Vagina (tissue), 2 donors: ENCODE results near the gene SHMT1. TPM values are rescaled to one million over a fixed set of nuclear protein-coding genes. Genes with fewer than 3 reads are reported as not detected.

Experiments
- DNase-seq, 2 donors: peaks; one replicate each; pipeline ENCODE4 v3.0.0-alpha.2; 2017; ENCODE audit errors: extremely low spot score in 2 of 2
- H3K27ac ChIP-seq: fragments of 200-600 bp; sonication (generic); one replicate; pipeline ENCODE4 v1.5.1; 2019
- H3K27me3 ChIP-seq: fragments of 200-600 bp; sonication (generic); one replicate; pipeline ENCODE4 v1.5.1; 2019
- H3K36me3 ChIP-seq, 2 donors: fragments of 200-600 bp; sonication (generic); one replicate each; pipeline ENCODE4 v1.5.1; 2017 to 2019
- H3K4me1 ChIP-seq: fragments of 200-600 bp; sonication (generic); one replicate; pipeline ENCODE4 v1.5.1; 2019
- H3K4me3 ChIP-seq, 2 donors: fragments of 200-600 bp; sonication (generic); 1 replicate in 1 of 2; 2 replicates in 1 of 2; pipeline ENCODE4 v1.5.1; 2016 to 2019
- H3K9me3 ChIP-seq: fragments of 200-600 bp; sonication (generic); one replicate; pipeline ENCODE4 v1.5.1; 2019
- CTCF ChIP-seq, 3 experiments: fragments of 450-650 bp in 2 of 3; fragments of 200-600 bp in 1 of 3; sonication (generic) in 1 of 3; IDR thresholded peaks; one replicate each; pipeline ENCODE4 v1.5.1; 2017 to 2019; ENCODE audit warnings: antibody characterized with exemption in 3 of 3, mild to moderate bottlenecking in 2 of 3, moderate library complexity in 2 of 3
- POLR2A ChIP-seq, 2 donors: fragments of 450-650 bp; IDR thresholded peaks; one replicate each; pipeline ENCODE4 v1.6.1; 2017; ENCODE audit warnings: antibody characterized with exemption in 2 of 2, mild to moderate bottlenecking in 2 of 2, moderate library complexity in 2 of 2
- POLR2AphosphoS5 ChIP-seq, 2 donors: sonication (generic); formaldehyde crosslinking; IDR thresholded peaks; one replicate each; pipeline ENCODE4 v1.9.0; 2017; ENCODE audit warnings: antibody characterized with exemption in 2 of 2, mild to moderate bottlenecking in 2 of 2, low read depth in 1 of 2; ENCODE audit not compliant: insufficient read depth in 1 of 2
- intact Hi-C: fragments of 100-400 bp; cut with DNase I; formaldehyde crosslinking; loops from one replicate; pipeline ENCODE4 v1.15.1; 2023
- microRNA-seq: library from miRNA; unstranded; fragments of <30 nt; microRNA quantifications from one replicate; pipeline ENCODE4, GENCODE V29; 2017; ENCODE audit warnings: borderline number of aligned reads, borderline replicate concordance
- small RNA-seq: library from RNA; depleted of rRNA; stranded (forward); fragments of <200 nt; gene quantifications from one replicate; pipeline ENCODE3, GENCODE V24; 2016
- total RNA-seq: library from RNA; depleted of rRNA; stranded (reverse); fragments of >200 nt; gene quantifications from one replicate; pipeline ENCODE4 v1.2.3, GENCODE V29; 2016

Gene SHMT1
- total RNA-seq, 1 donor from 2014 or later: 31.4 TPM

GRCh38 chr17:18280766-18281371 lies 82.5 kb downstream of the SHMT1 start:
- DNase-seq: no peak
- TF ChIP-seq POLR2A (IDR thresholded peaks at IDR 0.05) (no peak), CTCF (IDR thresholded peaks at IDR 0.05) (no peak), POLR2AphosphoS5 (IDR thresholded peaks at IDR 0.05; ENCODE audit: insufficient read depth in 1 of 2, low read depth in 1 of 2) (no peak)
- intact Hi-C loops: no loop called here
- H3K4me3 ChIP-seq: no peak overlapping the region
- no peaks in the 10 kb centered on the region for H3K9me3 ChIP-seq
- no peaks in the 10 kb centered on the region for H3K4me1 ChIP-seq
- H3K27me3 ChIP-seq: no peaks in the 10 kb centered on the region
- H3K36me3 ChIP-seq: peaks cover 0 to 86% of the 10 kb centered on the region in 2 donors
- H3K27ac ChIP-seq: no peak overlapping the region

GRCh38 chr17:18280249-18280648 lies 83.1 kb downstream of the SHMT1 start:
- no peak for DNase-seq
- intact Hi-C loops: no loop called here
- no peak for TF ChIP-seq CTCF (IDR thresholded peaks at IDR 0.05)
- TF ChIP-seq POLR2A (IDR thresholded peaks at IDR 0.05): no peak
- no peak for TF ChIP-seq POLR2AphosphoS5 (IDR thresholded peaks at IDR 0.05; ENCODE audit: insufficient read depth in 1 of 2, low read depth in 1 of 2)
- no peaks in the 10 kb centered on the region for H3K4me1 ChIP-seq
- H3K4me3 ChIP-seq: no peak overlapping the region
- H3K27me3 ChIP-seq: no peaks in the 10 kb centered on the region
- H3K36me3 ChIP-seq: peaks cover 0 to 82% of the 10 kb centered on the region in 2 donors
- no peaks in the 10 kb centered on the region for H3K9me3 ChIP-seq
- no peak overlapping the region for H3K27ac ChIP-seq

DNA sequence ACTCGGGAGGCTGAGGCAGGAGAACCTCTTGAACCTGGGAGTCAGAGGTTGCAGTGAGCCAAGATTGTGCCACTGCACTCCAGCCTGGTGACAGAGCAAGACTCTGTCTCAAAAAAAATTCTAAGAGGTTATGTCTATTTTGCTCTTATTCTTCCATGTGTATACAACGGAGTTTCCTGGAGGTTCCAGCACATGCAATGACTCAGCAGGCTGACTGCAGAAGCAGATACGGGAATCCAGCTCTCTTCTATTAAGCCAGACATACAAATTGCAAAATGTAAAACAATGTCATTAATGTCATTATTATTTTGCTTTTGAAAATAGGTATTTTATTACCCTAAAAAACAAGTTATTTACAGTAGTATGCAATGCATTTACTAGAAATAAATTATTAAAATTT lies 84.5 kb downstream of the SHMT1 start:
- no peak for TF ChIP-seq CTCF (IDR thresholded peaks at IDR 0.05)
- TF ChIP-seq POLR2A (IDR thresholded peaks at IDR 0.05): no peak
- no peak for TF ChIP-seq POLR2AphosphoS5 (IDR thresholded peaks at IDR 0.05; ENCODE audit: insufficient read depth in 1 of 2, low read depth in 1 of 2)
- no peak for DNase-seq
- H3K9me3 ChIP-seq: no peaks in the 10 kb centered on the region
- no peaks in the 10 kb centered on the region for H3K27me3 ChIP-seq
- H3K4me1 ChIP-seq: no peaks in the 10 kb centered on the region
- peaks cover 0 to 83% of the 10 kb centered on the region in 2 donors for H3K36me3 ChIP-seq
- no peak overlapping the region for H3K27ac ChIP-seq
- H3K4me3 ChIP-seq: no peak overlapping the region
- intact Hi-C loops: no loop called here

Small RNAs within 50 kb of the gene (microRNA-seq; reads per million reads assigned to microRNA genes)
- not detected for gene MIR6778

Small RNAs within 50 kb of the gene (small RNA-seq; reads per million reads assigned to genes)
- not detected for gene AL353997.5

Other genes with a start within 250 kb of the SHMT1 start
- 77.3 TPM for gene ALKBH5, start 179.7 kb downstream of the SHMT1 start, total RNA-seq
- gene LLGL1, start 137.9 kb downstream of the SHMT1 start, total RNA-seq: 27.7 TPM
- gene FLII, start 104.8 kb downstream of the SHMT1 start, total RNA-seq: 277 TPM
- 18.4 TPM for gene MIEF2, start 102.9 kb downstream of the SHMT1 start, total RNA-seq
- gene TOP3A, start 48.6 kb downstream of the SHMT1 start, total RNA-seq: 15.5 TPM
- gene SMCR8, start 48.3 kb downstream of the SHMT1 start, total RNA-seq: 11.0 TPM
- gene EVPLL, start 14.2 kb upstream of the SHMT1 start, total RNA-seq: 16.7 TPM
- gene LGALS9C, start 113.2 kb upstream of the SHMT1 start, total RNA-seq: 1.2 TPM